CD4-positive, alpha-beta T cell treated with Interleukin-21 for 1 hour (primary cell): ENCODE data around the gene PCYT1B.
"Not testable (repeated sequence)": the region's sequence is repeated elsewhere in the genome, so short reads cannot be mapped to it uniquely, and the experiment has no call there.

Experiments used
- DNase-seq: peaks from one replicate; pipeline ENCODE4 v3.0.0-alpha.2; 2020

The PCYT1B gene

GRCh38 chrX:24643116-24643515, 4.0 kb downstream of the PCYT1B start:
- DNase-seq: no peak

GRCh38 chrX:24629701-24630100, 17.4 kb downstream of the PCYT1B start:
- DNase-seq: no peak

- no peak for DNase-seq
Observed at GRCh38 chrX:24619647-24620046, 27.5 kb downstream of the PCYT1B start.

GRCh38 chrX:24610516-24610915, 36.6 kb downstream of the PCYT1B start:
- no peak for DNase-seq

- no peak for DNase-seq
Observed at GRCh38 chrX:24607616-24608015, 39.5 kb downstream of the PCYT1B start.

GRCh38 chrX:24605941-24606340, 41.2 kb downstream of the PCYT1B start:
- not testable (repeated sequence) for DNase-seq

- DNase-seq: no peak
Observed at GRCh38 chrX:24603191-24603590, 44.0 kb downstream of the PCYT1B start.

- DNase-seq: no peak
Observed at GRCh38 chrX:24601858-24602257, 45.3 kb downstream of the PCYT1B start.

- DNase-seq: no peak
Observed at GRCh38 chrX:24594501-24594900, 52.6 kb downstream of the PCYT1B start.

GRCh38 chrX:24590111-24590510, 57.0 kb downstream of the PCYT1B start:
- DNase-seq: no peak

- DNase-seq: no peak
Observed at GRCh38 chrX:24577091-24577490, 70.1 kb downstream of the PCYT1B start.

- DNase-seq: no peak
Observed at GRCh38 chrX:24575496-24575895, 71.7 kb downstream of the PCYT1B start.

- no peak for DNase-seq
Observed at GRCh38 chrX:24574743-24575142, 72.4 kb downstream of the PCYT1B start.

GRCh38 chrX:24567169-24567568, 80.0 kb downstream of the PCYT1B start:
- DNase-seq: no peak

- no peak for DNase-seq
Observed at GRCh38 chrX:24566240-24566639, 80.9 kb downstream of the PCYT1B start.

- DNase-seq: no peak
Observed at GRCh38 chrX:24563291-24564010, 83.7 kb downstream of the PCYT1B start.

GRCh38 chrX:24561121-24561520, 86.0 kb downstream of the PCYT1B start:
- DNase-seq: peak; percentile 1

GRCh38 chrX:24553011-24553410, 94.1 kb downstream of the PCYT1B start:
- DNase-seq: no peak

GRCh38 chrX:24550166-24550565, 97.0 kb downstream of the PCYT1B start:
- DNase-seq: no peak

GRCh38 chrX:24547961-24548360, 99.2 kb downstream of the PCYT1B start:
- no peak for DNase-seq

GRCh38 chrX:24542756-24543155, 104.4 kb downstream of the PCYT1B start:
- no peak for DNase-seq

GRCh38 chrX:24536551-24536950, 110.6 kb downstream of the PCYT1B start:
- no peak for DNase-seq

- no peak for DNase-seq
Observed at GRCh38 chrX:24528605-24529004, 118.5 kb downstream of the PCYT1B start.

- DNase-seq: no peak
Observed at GRCh38 chrX:24526616-24527015, 120.5 kb downstream of the PCYT1B start.

- no peak for DNase-seq
Observed at GRCh38 chrX:24525455-24525854, 121.7 kb downstream of the PCYT1B start.
